Measurements from ENCODE around the gene THBS2.
"Not testable (repeated sequence)": the region's sequence is repeated elsewhere in the genome, so short reads cannot be mapped to it uniquely, and the experiment has no call there.

THBS2 gene

GRCh38 chr6:169253337-169254238, at the start of gene THBS2:
THBS2 (minus strand) TSS chr6:169253846; CDS start chr6:169250784, 3,062 bp downstream.
- peak; percentile 94 for DNase-seq (ENCODE audit: low read depth)
- peak within 1 kb of the TSS; percentile 95 for H3K4me3 ChIP-seq (ENCODE audit: low read length)
- no peak for TF ChIP-seq CTCF (conservative IDR thresholded peaks at IDR 0.05; ENCODE audit: low read length)

GRCh38 chr6:169302716-169303115, 49.1 kb upstream of the THBS2 start:
- DNase-seq (ENCODE audit: low read depth): no peak
- H3K4me3 ChIP-seq (ENCODE audit: low read length): no peak overlapping the region
- no peak for TF ChIP-seq CTCF (conservative IDR thresholded peaks at IDR 0.05; ENCODE audit: low read length)

- no peak overlapping the region for H3K4me3 ChIP-seq (ENCODE audit: low read length)
- no peak for DNase-seq (ENCODE audit: low read depth)
- TF ChIP-seq CTCF (conservative IDR thresholded peaks at IDR 0.05; ENCODE audit: low read length): no peak
Observed at GRCh38 chr6:169302255-169302654, 48.6 kb upstream of the THBS2 start.

GRCh38 chr6:169300916-169301315, 47.3 kb upstream of the THBS2 start:
- no peak for DNase-seq (ENCODE audit: low read depth)
- no peak for TF ChIP-seq CTCF (conservative IDR thresholded peaks at IDR 0.05; ENCODE audit: low read length)
- H3K4me3 ChIP-seq (ENCODE audit: low read length): no peak overlapping the region

- DNase-seq (ENCODE audit: low read depth); H3K4me3 ChIP-seq (ENCODE audit: low read length): not testable (repeated sequence)
Observed at GRCh38 chr6:169298626-169299025, 45.0 kb upstream of the THBS2 start.

- no peak for DNase-seq (ENCODE audit: low read depth)
- no peak overlapping the region for H3K4me3 ChIP-seq (ENCODE audit: low read length)
- TF ChIP-seq CTCF (conservative IDR thresholded peaks at IDR 0.05; ENCODE audit: low read length): no peak
Observed at GRCh38 chr6:169296622-169297021, 43.0 kb upstream of the THBS2 start.

GRCh38 chr6:169296170-169296569, 42.5 kb upstream of the THBS2 start:
- no peak for DNase-seq (ENCODE audit: low read depth)
- no peak overlapping the region for H3K4me3 ChIP-seq (ENCODE audit: low read length)
- no peak for TF ChIP-seq CTCF (conservative IDR thresholded peaks at IDR 0.05; ENCODE audit: low read length)
